Neutrophil (primary cell): ENCODE results near the gene CAST.

Experiments used
- H3K27ac ChIP-seq: fragments of 200-600 bp; sonication (generic); 2 replicates; pipeline ENCODE4 v1.5.1; 2016; ENCODE audit warnings: mild to moderate bottlenecking, moderate library complexity
- H3K27me3 ChIP-seq: fragments of 200-600 bp; sonication (generic); 2 replicates; pipeline ENCODE4 v1.6.0; 2016; ENCODE audit warnings: mild to moderate bottlenecking
- H3K36me3 ChIP-seq: fragments of 200-600 bp; sonication (generic); 2 replicates; pipeline ENCODE4 v1.5.1; 2017
- H3K4me1 ChIP-seq, 2 experiments: fragments of 200-600 bp in 1 of 2; sonication (generic) in 1 of 2; 1 replicate in 1 of 2; 2 replicates in 1 of 2; pipeline versions ENCODE4 v1.5.1 to v1.6.1; 2013 to 2016; ENCODE audit warnings: low read depth in 1 of 2, low read length in 1 of 2, mild to moderate bottlenecking in 1 of 2, moderate library complexity in 1 of 2; ENCODE audit not compliant: control insufficient read depth in 1 of 2, insufficient read depth in 1 of 2
- H3K4me3 ChIP-seq, 2 experiments: fragments of 200-600 bp in 1 of 2; sonication (generic) in 1 of 2; 1 replicate in 1 of 2; 2 replicates in 1 of 2; pipeline ENCODE4 v1.5.1; 2013 to 2016; ENCODE audit warnings: low read depth in 1 of 2, low read length in 1 of 2, mild to moderate bottlenecking in 1 of 2, moderate library complexity in 1 of 2
- H3K9me3 ChIP-seq: fragments of 200-600 bp; sonication (generic); 2 replicates; pipeline ENCODE4 v1.5.1; 2016
- CTCF ChIP-seq: fragments of 200-600 bp; sonication (generic); IDR thresholded peaks from 2 replicates; pipeline ENCODE4 v1.5.1; 2016; ENCODE audit warnings: antibody characterized with exemption

Gene CAST

DNA sequence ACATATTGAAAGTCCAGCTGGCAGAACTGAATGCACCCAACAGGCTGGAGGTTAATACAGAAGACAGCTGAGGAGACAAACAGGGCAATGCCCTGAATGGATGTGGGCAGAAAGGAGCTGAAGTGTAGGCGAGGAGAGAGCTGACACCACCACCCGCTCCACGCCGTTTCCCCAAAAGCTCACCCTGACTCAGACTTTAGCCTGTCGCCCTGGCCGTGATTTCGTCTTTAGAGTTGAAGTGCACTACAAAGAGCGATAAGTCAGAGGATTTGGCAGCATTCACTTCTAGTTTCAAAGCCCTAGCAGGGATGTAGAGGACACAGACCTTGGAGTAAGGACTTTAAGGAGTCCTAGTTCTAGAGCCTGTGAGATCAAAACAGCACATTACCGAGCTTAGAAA, 147.7 kb downstream of the CAST start:
- no peaks in the 10 kb centered on the region for H3K27me3 ChIP-seq
- TF ChIP-seq CTCF: no peak
- no peak overlapping the region for H3K27ac ChIP-seq
- peaks cover 14 to 23% of the 10 kb centered on the region in 2 experiments for H3K4me1 ChIP-seq
- H3K4me3 ChIP-seq: no peak overlapping the region
- no peaks in the 10 kb centered on the region for H3K9me3 ChIP-seq
- H3K36me3 ChIP-seq: no peaks in the 10 kb centered on the region

DNA sequence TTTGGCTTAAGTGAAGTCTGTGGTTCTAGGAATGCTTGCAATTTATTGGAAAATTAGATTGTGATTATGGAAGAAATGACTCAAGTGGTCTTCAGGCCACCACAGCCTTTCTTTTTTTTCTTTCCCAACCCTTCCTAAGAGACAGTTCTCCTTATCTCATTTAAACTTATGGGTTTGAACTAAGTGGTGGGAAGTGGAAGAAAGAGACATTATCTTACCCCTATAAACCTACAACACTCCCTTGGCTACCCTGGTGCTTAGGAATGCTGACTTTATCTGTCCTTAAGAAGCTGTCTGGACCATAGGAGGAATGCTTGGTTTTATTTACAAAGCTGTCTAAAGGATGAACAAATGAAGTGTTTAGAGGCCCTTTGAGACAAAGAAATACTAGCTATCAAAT, 150.7 kb downstream of the CAST start:
- no peaks in the 10 kb centered on the region for H3K27me3 ChIP-seq
- H3K27ac ChIP-seq: no peak overlapping the region
- no peak overlapping the region for H3K4me3 ChIP-seq
- TF ChIP-seq CTCF: no peak
- no peaks in the 10 kb centered on the region for H3K9me3 ChIP-seq
- H3K36me3 ChIP-seq: no peaks in the 10 kb centered on the region
- peaks cover 25 to 26% of the 10 kb centered on the region in 2 experiments for H3K4me1 ChIP-seq

DNA sequence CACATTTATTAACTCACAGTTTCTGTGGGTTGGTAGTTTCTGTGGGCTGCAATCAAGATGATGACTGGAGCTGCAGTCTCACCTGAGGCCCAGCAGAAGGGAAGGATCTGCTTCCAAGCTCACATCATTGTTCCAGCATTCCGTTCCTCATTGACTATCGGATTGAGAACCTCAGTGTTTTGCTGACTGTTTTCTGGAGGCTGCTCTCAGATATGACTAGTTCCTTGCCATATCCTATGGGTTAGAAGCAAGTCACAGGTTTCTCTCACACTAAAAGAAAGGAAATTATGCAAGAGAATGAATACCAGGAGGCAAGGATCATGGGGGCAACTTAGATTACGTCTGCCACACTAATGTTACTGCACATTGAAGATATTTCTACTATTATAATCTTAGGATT, 151.9 kb downstream of the CAST start:
- Histone ChIP-seq H3K9me3 (no peaks in the 10 kb centered on the region), H3K4me1 (peaks cover 19 to 21% of the 10 kb centered on the region in 2 experiments), H3K4me3 (no peak overlapping the region), H3K27me3 (no peaks in the 10 kb centered on the region), H3K27ac (no peak overlapping the region), H3K36me3 (no peaks in the 10 kb centered on the region)
- TF ChIP-seq CTCF: no peak

DNA sequence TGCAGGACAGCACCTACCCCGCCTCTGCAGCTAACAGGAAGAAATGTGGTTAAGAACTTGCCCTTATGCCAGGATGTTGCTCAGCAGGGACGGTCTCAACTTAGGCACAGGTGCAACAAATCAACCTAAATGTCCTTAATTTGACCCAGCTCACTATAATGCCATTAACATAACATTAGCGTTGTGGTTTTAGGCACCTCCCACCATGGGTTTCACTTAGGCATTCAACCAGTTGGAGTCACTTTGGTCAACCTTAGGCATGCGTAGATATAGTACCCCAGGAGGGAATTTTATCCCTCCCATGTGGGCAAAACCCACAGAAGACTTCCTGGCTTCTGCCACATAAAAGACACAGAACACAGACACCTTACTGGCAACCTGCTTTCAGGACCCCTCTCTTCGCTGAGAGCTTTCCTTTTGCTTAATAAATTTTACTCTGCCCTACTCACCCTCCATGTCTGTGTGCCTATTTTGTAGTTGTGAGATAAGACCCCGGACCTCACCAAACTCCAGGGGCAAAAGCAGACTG, 154.3 kb downstream of the CAST start:
- peak overlapping the region; percentile 70 for H3K27ac ChIP-seq
- H3K9me3 ChIP-seq: no peaks in the 10 kb centered on the region
- peak overlapping the region; percentile 10 to 19 for H3K4me3 ChIP-seq

DNA sequence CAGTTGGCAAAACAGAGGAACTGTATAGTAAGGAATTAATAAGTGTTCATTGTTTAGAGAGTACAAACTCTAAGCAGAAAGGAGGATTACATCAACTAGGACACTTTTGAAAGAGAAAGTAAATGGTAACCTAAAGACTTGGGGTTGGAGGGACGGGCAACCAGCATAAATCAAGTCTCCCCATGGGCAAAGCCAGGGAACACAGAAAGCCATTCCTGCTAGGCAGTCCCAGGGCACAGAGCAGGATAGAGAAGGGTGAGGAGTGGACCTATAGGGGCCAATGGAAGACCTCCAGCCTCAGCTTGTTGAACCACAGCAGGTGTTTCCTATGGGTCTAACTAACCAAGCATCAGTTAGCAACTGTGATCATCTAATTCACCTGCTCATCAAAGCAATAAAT, 154.8 kb downstream of the CAST start:
- Histone ChIP-seq H3K27ac (peak overlapping the region; percentile 70), H3K36me3 (no peaks in the 10 kb centered on the region), H3K4me1 (peaks cover 33 to 34% of the 10 kb centered on the region in 2 experiments), H3K27me3 (no peaks in the 10 kb centered on the region), H3K9me3 (no peaks in the 10 kb centered on the region), H3K4me3 (peak overlapping the region; percentile 10 to 19)
- TF ChIP-seq CTCF: no peak

More for the DNA sequence above, 154.3 kb downstream of the CAST start:
- H3K27me3 ChIP-seq: no peaks in the 10 kb centered on the region
- peaks cover 27 to 29% of the 10 kb centered on the region in 2 experiments for H3K4me1 ChIP-seq
- no peaks in the 10 kb centered on the region for H3K36me3 ChIP-seq
- TF ChIP-seq CTCF: no peak
